ENCODE data around the gene OSTN. TPM values are rescaled to one million over a fixed set of nuclear protein-coding genes. Genes with fewer than 3 reads are reported as not detected.

OSTN gene
- total RNA-seq, 4 donors from 2014 or later = not detected

- intact Hi-C loops (cut with DNase I) = no loop called here
- Histone ChIP-seq H3K9me3 (no peaks in the 10 kb centered on the region), H3K27me3 (no peaks in the 10 kb centered on the region), H3K36me3 (no peaks in the 10 kb centered on the region), H3K4me1 (no peaks in the 10 kb centered on the region), H3K4me3 (no peak overlapping the region), H3K27ac (no peak overlapping the region)
- no peak for DNase-seq
- TF ChIP-seq POLR2A (IDR thresholded peaks at IDR 0.05) (no peak), CTCF (IDR thresholded peaks at IDR 0.05) (no peak)
- WGBS, 2 donors = 38 to 39% methylated on average over 1 of the region's 1 CpG
Measured at GRCh38 chr3:191280111-191280510, 81.1 kb downstream of the OSTN start.

GRCh38 chr3:191280882-191281281, 81.8 kb downstream of the OSTN start:
- Histone ChIP-seq H3K27me3 (no peaks in the 10 kb centered on the region), H3K4me1 (no peaks in the 10 kb centered on the region), H3K36me3 (no peaks in the 10 kb centered on the region), H3K4me3 (no peak overlapping the region), H3K9me3 (no peaks in the 10 kb centered on the region), H3K27ac (no peak overlapping the region)
- intact Hi-C loops (cut with DNase I) = no loop called here
- no peak for DNase-seq
- TF ChIP-seq CTCF (IDR thresholded peaks at IDR 0.05) (no peak), POLR2A (IDR thresholded peaks at IDR 0.05) (no peak)

- intact Hi-C loops (cut with DNase I) = no loop called here
Measured at GRCh38 chr3:191282251-191283185, 83.5 kb downstream of the OSTN start.

GRCh38 chr3:191283400-191283799, 84.4 kb downstream of the OSTN start:
- Histone ChIP-seq H3K4me3 (no peak overlapping the region), H3K4me1 (no peaks in the 10 kb centered on the region), H3K27me3 (no peaks in the 10 kb centered on the region), H3K9me3 (no peaks in the 10 kb centered on the region), H3K36me3 (no peaks in the 10 kb centered on the region), H3K27ac (no peak overlapping the region)
- no peak for DNase-seq
- intact Hi-C loops (cut with DNase I) = no loop called here
- WGBS, 2 donors = 90 to 93% methylated on average over 2 of the region's 2 CpGs
- TF ChIP-seq POLR2A (IDR thresholded peaks at IDR 0.05) = no peak
- TF ChIP-seq CTCF (IDR thresholded peaks at IDR 0.05) = no peak

More at GRCh38 chr3:191282251-191283185, 83.5 kb downstream of the OSTN start:
- Histone ChIP-seq H3K4me1 (no peaks in the 10 kb centered on the region), H3K27ac (no peak overlapping the region), H3K27me3 (no peaks in the 10 kb centered on the region), H3K36me3 (no peaks in the 10 kb centered on the region), H3K9me3 (no peaks in the 10 kb centered on the region), H3K4me3 (no peak overlapping the region)
- 43 to 49% methylated on average over 4 of the region's 4 CpGs for WGBS, 2 donors
- no peak for DNase-seq
- TF ChIP-seq POLR2A (IDR thresholded peaks at IDR 0.05) (no peak), CTCF (IDR thresholded peaks at IDR 0.05) (no peak)

GRCh38 chr3:191290311-191291025, 91.4 kb downstream of the OSTN start:
- intact Hi-C loops (cut with DNase I) = no loop called here
- no peak for DNase-seq
- H3K9me3 ChIP-seq = no peaks in the 10 kb centered on the region
- 53% methylated on average over 4 of the region's 4 CpGs for WGBS, 2 donors
- peak overlapping the region in 1 of 4 donors; percentile 12 for H3K4me3 ChIP-seq
- TF ChIP-seq CTCF (IDR thresholded peaks at IDR 0.05) = no peak
- H3K36me3 ChIP-seq = no peaks in the 10 kb centered on the region
- peak overlapping the region in 1 of 4 donors; percentile 13 for H3K27ac ChIP-seq
- H3K27me3 ChIP-seq = no peaks in the 10 kb centered on the region
- H3K4me1 ChIP-seq = no peaks in the 10 kb centered on the region
